GM12878 (cell line): ENCODE data around the gene CLCNKB.

Source experiments
- POLR2A ChIP-seq: IDR thresholded peaks from 2 replicates; pipeline ENCODE4 v1.6.1; 2011; ENCODE audit warnings: low read depth, mild to moderate bottlenecking, low read length
- RCOR1 ChIP-seq: conservative IDR thresholded peaks from 2 replicates; pipeline ENCODE4 v1.6.1; 2012; ENCODE audit warnings: low read depth, low read length, improper control_type of control experiment
- TCF7 ChIP-seq: IDR thresholded peaks from 2 replicates; pipeline ENCODE4 v1.6.1; 2014; ENCODE audit warnings: antibody characterized with exemption, borderline replicate concordance
- YY1 ChIP-seq: IDR thresholded peaks from 2 replicates; pipeline ENCODE4 v1.6.1; 2011; ENCODE audit warnings: low read depth, mild to moderate bottlenecking, low read length

DNA sequence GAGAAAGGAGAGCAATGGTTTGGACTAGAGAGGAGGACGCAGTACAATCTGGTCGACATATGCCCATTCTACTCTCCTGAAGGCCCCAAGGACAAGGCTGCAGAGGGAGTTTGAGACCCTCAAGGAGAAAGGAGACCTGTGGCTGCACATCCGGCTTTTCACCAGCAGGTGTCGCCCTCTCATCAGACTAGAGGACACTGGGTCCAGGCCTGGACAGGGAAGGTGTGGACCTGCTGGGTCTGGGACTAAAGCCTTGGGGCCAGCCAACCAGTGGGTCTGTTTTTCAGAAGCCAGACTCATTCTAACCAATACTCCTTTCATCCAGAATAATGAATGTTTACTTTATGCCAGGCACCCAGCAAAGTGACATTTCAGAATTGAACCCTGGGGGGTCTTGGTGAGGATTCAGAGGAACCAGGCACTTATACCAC, 34.5 kb upstream of the CLCNKB start:
- no peak for TF ChIP-seq POLR2A
- TF ChIP-seq RCOR1 = no peak
- 0 out of 2 replicates have a peak, but pooled peaks have one; percentile 53 for TF ChIP-seq YY1
- no peak for TF ChIP-seq TCF7
